GM19468 (cell line): ENCODE results near the gene CAMTA1.

ENCODE experiments used
- ATAC-seq: cut with Tn5 transposase; IDR thresholded peaks from one replicate; pipeline ENCODE4 v1.9.1; 2021; ENCODE audit warnings: mild to moderate bottlenecking, moderate library complexity, moderate number of reproducible peaks; ENCODE audit not compliant: unreplicated experiment; ENCODE audit errors: extremely low read depth

Gene CAMTA1

GRCh38 chr1:7504438-7504720 lies 719.1 kb downstream of the CAMTA1 start:
- ATAC-seq, result no peak

DNA sequence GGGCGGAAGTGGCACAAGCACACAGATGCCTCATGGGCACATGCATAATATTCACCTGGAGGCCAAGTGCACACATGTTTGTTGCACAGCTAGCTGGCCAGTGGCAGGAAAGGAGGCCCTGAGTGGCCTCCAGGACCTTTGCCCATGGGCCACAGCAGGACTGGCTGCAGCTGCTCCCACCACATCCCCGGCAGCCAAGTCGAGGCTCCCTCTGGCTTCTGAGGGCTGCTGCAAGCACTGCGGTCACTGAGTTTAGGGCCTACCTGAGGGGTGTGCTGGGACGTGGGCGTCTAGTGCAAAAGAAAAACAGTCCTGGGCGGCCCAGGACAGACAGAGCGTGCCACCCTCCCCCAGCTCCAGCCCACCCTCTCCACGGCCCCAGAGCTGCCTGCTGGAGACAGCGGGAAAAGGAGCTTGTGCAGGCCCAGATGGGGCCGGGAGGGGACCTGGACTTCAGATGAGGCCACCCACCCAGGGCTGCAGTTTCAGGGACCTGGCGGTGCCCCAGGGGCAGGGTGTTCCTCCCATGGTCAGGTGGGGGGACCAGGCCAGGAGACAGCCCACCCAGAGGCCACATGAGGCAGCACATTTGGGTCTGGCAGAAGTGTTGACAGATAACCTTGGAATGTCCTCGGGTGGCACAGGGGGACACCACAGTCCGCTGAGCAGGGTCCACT lies 720.0 kb downstream of the CAMTA1 start:
- no peak for ATAC-seq

- ATAC-seq, result no peak
Measured at GRCh38 chr1:7505771-7506453, 720.7 kb downstream of the CAMTA1 start.

DNA sequence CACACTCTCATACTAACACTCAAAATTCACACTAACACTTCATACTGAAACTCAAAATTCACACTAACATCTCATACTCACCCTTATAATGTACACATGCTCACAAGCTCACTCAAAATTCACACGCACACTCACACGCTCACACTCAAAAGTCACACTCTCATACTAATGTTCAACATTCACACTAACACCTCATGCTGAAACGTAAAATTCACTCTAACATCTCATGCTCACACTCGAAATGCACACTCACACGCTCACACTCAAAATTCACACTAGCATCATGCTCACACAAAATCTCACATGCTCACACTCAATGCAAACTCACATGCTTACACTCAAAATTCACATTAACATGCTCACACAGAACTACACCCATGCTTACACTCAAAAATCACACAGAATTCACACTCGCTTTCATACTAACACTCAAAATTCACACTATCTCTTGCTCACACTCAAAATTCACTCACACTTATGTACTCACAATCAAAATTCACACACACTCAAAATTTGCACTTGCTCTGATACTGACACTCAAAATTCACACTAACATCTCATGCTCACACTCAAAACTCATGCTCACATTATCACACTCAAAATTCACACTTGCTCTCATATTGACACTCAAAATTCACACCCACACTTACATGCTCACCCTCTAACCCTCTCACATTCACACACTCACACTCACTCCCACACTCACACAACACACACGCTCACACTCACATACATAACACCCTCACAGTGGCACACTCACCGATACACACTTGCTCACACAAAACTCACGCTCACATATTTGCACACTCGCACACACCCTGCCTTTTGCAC lies 721.4 kb downstream of the CAMTA1 start:
- ATAC-seq, result no peak

DNA sequence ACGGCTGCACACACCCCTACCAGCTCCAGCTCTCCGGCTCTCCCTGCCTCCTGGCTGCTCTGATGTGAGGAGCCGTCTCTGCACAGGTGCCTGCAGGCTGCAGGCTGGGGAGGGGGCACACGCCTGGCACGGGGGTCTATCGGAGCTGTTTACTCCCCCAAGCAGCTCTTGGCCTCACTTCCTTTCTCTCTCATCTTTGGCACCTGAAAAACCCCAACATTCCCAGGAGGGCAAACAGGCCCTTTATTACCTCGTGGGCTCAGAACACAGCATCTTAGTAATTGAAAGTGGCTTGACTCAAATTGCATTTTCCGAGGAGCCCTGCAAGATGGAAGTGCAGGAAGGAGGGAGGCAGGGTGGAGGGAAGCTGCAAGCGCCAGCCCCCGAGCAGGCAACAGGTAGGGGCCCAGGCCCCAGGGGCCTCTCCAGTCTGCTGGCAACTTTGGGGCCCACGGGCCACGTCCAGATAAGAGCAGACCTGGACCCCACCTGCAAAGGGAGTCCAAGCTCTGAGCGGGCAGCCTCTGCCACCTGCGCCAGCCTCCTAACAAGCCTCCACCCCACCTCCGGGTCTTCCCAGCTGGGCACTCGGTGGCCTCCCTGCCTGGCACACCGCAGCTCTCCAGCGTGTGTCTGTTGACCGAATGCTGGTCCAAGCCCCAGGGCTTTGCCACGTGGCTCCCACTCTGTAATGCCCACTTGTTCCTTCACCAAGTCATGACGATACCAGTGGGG lies 722.2 kb downstream of the CAMTA1 start:
- no peak for ATAC-seq

DNA sequence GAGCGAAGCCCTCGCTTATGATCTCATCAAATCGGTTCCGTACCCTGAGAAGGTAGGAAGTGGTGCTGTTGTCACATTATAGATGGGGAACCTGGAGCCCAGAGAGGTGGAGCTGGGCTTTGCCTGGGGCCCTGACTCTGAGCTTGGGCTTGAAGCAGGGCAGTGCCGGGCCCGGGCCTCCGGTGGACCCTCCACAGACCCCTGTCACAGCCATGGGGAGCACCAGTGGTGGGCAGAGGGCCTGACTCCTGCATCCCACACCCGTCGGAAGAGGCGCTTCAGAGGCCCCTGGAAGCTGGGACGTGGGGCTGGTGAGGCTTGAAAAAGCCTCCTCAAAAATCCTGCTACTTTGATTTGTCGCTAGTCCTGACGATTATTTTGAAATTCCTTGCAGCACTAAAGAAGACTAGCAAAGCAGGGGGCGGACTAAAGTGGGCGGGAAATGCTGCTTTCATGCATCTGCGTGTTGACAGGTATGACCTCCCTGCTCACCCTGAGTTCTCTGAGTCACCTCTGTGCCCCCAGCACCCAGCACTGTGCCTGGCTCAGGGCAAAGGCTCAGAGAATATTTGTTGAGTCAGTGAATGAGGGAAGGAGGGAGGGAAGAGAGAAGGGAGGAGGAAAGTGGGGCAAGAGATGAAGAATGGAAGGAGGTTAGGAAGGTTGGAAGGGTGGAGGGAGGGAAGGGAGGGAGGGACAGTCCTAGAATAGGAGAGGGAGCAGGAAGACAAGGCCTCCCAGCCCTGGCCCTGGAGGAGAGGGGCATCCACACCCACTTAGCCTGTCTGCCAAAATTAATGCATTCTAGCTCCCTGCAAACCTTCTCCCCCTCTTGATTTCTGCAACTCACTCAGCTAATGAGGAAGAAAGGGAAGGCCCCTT lies 723.0 kb downstream of the CAMTA1 start:
- no peak for ATAC-seq

DNA sequence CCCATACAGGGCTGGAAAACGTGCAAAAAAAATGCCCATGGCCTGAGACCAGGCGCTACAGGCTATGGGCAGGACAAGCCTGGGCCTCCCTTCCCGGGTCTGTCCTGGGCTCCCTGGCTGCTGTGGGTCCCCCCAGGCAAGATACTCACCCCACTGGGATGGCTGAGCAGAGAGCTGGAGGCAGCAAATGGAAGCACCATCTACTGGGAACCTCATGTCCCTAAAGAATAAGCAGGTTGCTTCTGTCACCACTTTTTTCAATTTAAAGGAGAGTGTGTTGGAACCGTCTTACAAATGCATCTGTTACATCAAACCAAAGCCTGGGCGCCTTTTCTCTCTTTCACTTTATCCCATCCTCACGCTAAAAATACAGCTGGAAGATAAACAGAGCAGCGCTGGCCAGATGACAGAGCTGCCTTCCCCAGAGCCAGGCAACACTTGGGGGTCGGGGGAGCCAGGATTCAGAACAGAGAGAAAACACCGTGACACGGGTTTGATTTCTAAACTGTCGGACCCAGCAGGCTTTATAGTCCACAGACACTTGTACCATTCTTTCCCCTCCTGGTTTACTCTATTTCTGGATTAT lies 723.8 kb downstream of the CAMTA1 start:
- ATAC-seq, result no peak

GRCh38 chr1:7509598-7509997 lies 724.3 kb downstream of the CAMTA1 start:
- ATAC-seq, result no peak

DNA sequence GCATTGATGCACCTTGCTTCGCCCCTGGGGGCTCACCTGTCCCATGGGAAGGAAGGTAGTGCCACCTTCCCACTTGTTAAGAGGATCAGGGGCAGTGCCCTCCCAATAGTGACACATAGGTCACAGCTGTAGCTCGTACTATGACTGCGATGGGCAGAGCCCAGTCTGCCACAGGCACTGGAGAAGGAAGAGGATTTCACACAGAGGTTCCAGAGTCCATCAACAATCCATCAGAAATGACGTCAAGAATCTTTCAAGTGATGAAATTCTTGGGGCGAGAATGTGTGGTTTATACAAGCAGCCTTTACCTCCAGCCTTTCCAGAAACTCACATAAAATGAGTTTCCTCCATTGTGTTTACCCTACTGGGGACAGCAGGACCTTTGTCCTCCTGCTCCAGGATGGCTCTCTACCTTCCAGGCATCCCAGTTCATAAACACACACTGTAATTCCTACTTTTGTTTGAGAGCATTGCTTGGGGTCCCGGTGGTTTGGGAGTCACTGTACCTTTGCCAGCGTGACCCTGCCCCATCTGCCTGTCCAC lies 725.2 kb downstream of the CAMTA1 start:
- no peak for ATAC-seq

DNA sequence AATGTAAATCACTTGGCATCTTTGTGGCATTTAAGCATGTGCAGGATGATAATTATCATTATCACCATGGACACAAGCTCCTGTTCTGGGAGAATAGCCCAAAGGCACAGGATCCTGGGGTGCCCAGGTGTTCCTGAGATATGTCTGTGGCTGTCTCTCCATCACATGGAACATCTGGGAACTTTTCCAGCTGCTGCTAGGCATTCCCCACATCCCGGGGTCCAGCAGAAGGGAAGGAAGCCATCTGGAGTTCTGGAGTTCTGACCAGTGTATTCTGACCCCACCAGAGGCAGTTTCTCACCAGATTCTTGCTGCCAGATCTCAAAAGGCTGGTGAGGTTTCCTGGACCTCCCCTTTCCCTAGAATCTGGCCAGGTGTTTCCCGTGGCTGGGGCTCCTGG lies 726.1 kb downstream of the CAMTA1 start:
- no peak for ATAC-seq

- no peak for ATAC-seq
Measured at GRCh38 chr1:7513081-7513480, 727.8 kb downstream of the CAMTA1 start.

- ATAC-seq, result no peak
Measured at GRCh38 chr1:7515175-7515574, 729.9 kb downstream of the CAMTA1 start.

GRCh38 chr1:7515904-7516303 lies 730.6 kb downstream of the CAMTA1 start:
- no peak for ATAC-seq

DNA sequence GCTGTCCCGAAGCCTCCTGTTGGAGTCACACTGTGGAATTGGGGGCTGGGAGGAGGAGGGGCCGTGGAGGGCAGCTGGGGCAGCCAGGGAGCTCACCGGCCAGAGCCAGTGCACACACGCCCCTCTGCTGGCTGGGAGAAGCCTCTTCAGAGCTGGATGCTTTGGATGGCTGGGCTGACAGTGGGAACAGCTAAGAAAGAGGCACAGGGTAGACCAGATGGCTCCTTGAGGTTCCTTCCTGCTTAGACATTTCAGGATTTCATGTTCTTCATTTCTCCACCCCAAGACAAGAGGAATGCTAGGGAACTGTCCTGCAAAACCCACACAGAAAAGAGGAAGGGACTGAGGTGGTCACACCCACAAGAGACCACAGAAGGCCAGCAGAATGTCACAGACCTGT lies 731.1 kb downstream of the CAMTA1 start:
- no peak for ATAC-seq

DNA sequence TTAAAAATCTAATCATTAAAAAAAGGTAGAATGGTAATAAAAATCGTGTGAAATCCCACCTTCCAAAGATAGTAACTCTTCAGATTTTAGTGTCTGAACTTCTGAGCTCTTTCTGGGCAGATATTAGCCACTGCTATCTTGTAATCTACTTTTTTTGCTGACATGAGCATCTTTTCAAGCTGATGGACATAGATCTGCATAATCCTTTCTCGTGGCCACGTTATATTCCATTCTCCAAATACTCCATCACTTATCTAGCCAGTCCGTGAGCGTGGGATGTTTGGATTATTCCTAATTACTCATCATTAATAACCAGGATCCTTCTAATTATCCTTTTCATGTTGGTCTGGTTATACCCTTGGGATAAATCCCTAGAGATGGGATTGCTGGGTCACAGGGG lies 731.7 kb downstream of the CAMTA1 start:
- no peak for ATAC-seq

GRCh38 chr1:7517611-7518330 lies 732.5 kb downstream of the CAMTA1 start:
- no peak for ATAC-seq

- ATAC-seq, result no peak
Measured at GRCh38 chr1:7518411-7518810, 733.2 kb downstream of the CAMTA1 start.

DNA sequence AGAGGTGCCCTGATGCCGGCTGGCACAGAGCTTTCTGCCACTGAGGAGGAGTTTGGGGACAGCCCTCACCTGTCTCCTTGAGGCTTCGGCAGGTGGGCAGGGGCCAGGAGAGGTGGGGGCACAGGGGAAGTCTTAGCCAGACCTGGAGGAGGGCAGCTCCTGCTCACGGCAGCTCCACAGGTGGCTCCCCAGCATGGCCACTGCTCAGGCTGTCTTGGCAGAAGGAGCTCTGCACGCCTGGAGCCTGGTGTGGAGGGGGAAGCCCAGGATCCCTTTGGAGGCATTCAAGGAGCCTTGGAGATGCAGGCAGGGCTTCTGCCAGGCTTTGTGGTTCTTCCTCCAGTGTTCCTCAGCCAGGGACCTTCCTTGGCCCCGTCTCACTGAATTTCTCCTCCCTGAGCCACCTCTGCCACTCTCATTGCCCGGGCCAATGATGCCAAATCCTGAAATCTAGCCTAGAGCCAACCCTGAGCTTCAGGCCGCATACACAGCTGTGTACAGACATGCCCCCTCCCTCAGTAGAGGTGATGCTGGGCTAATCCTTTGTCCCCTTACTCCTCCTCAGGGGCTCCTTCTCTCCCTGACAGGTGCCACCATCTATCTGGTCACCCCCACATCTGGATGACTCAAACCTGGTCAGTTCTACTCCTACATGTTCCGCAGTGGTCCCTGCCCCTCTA lies 734.1 kb downstream of the CAMTA1 start:
- no peak for ATAC-seq
